Measurements from ENCODE around the gene LRP8.

Gene LRP8

GRCh38 chr1:53334312-53334711 lies 6.4 kb upstream of the LRP8 start:
- TF ChIP-seq EZH2phosphoT487 (IDR thresholded peaks at IDR 0.05; ENCODE audit: borderline replicate concordance), result no peak
- TF ChIP-seq CTCF (conservative IDR thresholded peaks at IDR 0.05; ENCODE audit: low read length), result no peak
- Histone ChIP-seq H3K79me2 (ENCODE audit: insufficient read depth, low read length) (no peaks in the 10 kb centered on the region), H3K9ac (ENCODE audit: low read depth, low read length, poor library complexity, severe bottlenecking) (no peak overlapping the region), H3K4me3 (ENCODE audit: low read length, poor library complexity, severe bottlenecking) (no peak overlapping the region), H4K20me1 (ENCODE audit: insufficient read depth, low read length, poor library complexity, severe bottlenecking) (no peaks in the 10 kb centered on the region), H3K9me2 (replicated peaks; ENCODE audit: low read depth, low read length) (no peaks in the 10 kb centered on the region), H3K9me3 (ENCODE audit: insufficient read depth, low read depth, low read length) (no peaks in the 10 kb centered on the region), H3F3A (ENCODE audit: low read depth) (no peaks in the 10 kb centered on the region), H2AFZ (ENCODE audit: low read length) (no peak overlapping the region), H3K36me3 (ENCODE audit: insufficient read depth, low read length) (no peaks in the 10 kb centered on the region), H3K4me1 (ENCODE audit: insufficient read depth, low read length, poor library complexity, severe bottlenecking) (no peaks in the 10 kb centered on the region), H3K4me2 (ENCODE audit: low read depth, low read length, poor library complexity, severe bottlenecking) (no peak overlapping the region), H3K27me3 (ENCODE audit: insufficient read depth, low read length, poor library complexity, severe bottlenecking) (no peaks in the 10 kb centered on the region)

- no peak for TF ChIP-seq EZH2phosphoT487 (IDR thresholded peaks at IDR 0.05; ENCODE audit: borderline replicate concordance)
- no peak for TF ChIP-seq CTCF (conservative IDR thresholded peaks at IDR 0.05; ENCODE audit: low read length)
- H3K4me2 ChIP-seq (ENCODE audit: low read depth, low read length, poor library complexity, severe bottlenecking), result no peak overlapping the region
Observed at GRCh38 chr1:53332833-53333232, 5.0 kb upstream of the LRP8 start.

GRCh38 chr1:53332186-53332564 lies 4.3 kb upstream of the LRP8 start:
- no peaks in the 10 kb centered on the region for H3K9me2 ChIP-seq (replicated peaks; ENCODE audit: low read depth, low read length)
- H3K4me2 ChIP-seq (ENCODE audit: low read depth, low read length, poor library complexity, severe bottlenecking), result no peak overlapping the region
- H2AFZ ChIP-seq (ENCODE audit: low read length), result no peak overlapping the region
- no peaks in the 10 kb centered on the region for H4K20me1 ChIP-seq (ENCODE audit: insufficient read depth, low read length, poor library complexity, severe bottlenecking)
- no peaks in the 10 kb centered on the region for H3F3A ChIP-seq (ENCODE audit: low read depth)
- H3K9ac ChIP-seq (ENCODE audit: low read depth, low read length, poor library complexity, severe bottlenecking), result no peak overlapping the region
- H3K79me2 ChIP-seq (ENCODE audit: insufficient read depth, low read length), result peaks cover 4% of the 10 kb centered on the region
- no peak overlapping the region for H3K4me3 ChIP-seq (ENCODE audit: low read length, poor library complexity, severe bottlenecking)
- peaks cover under 1% of the 10 kb centered on the region for H3K4me1 ChIP-seq (ENCODE audit: insufficient read depth, low read length, poor library complexity, severe bottlenecking)
- H3K27me3 ChIP-seq (ENCODE audit: insufficient read depth, low read length, poor library complexity, severe bottlenecking), result no peaks in the 10 kb centered on the region
- TF ChIP-seq EZH2phosphoT487 (IDR thresholded peaks at IDR 0.05; ENCODE audit: borderline replicate concordance) (no peak), CTCF (conservative IDR thresholded peaks at IDR 0.05; ENCODE audit: low read length) (no peak)
- no peaks in the 10 kb centered on the region for H3K9me3 ChIP-seq (ENCODE audit: insufficient read depth, low read depth, low read length)
- H3K36me3 ChIP-seq (ENCODE audit: insufficient read depth, low read length), result no peaks in the 10 kb centered on the region

More at GRCh38 chr1:53332833-53333232, 5.0 kb upstream of the LRP8 start:
- Histone ChIP-seq H2AFZ (ENCODE audit: low read length) (no peak overlapping the region), H3K9ac (ENCODE audit: low read depth, low read length, poor library complexity, severe bottlenecking) (no peak overlapping the region), H4K20me1 (ENCODE audit: insufficient read depth, low read length, poor library complexity, severe bottlenecking) (no peaks in the 10 kb centered on the region), H3K79me2 (ENCODE audit: insufficient read depth, low read length) (no peaks in the 10 kb centered on the region), H3K4me3 (ENCODE audit: low read length, poor library complexity, severe bottlenecking) (no peak overlapping the region), H3K4me1 (ENCODE audit: insufficient read depth, low read length, poor library complexity, severe bottlenecking) (no peaks in the 10 kb centered on the region), H3K9me2 (replicated peaks; ENCODE audit: low read depth, low read length) (no peaks in the 10 kb centered on the region), H3K27me3 (ENCODE audit: insufficient read depth, low read length, poor library complexity, severe bottlenecking) (no peaks in the 10 kb centered on the region), H3K36me3 (ENCODE audit: insufficient read depth, low read length) (no peaks in the 10 kb centered on the region), H3K9me3 (ENCODE audit: insufficient read depth, low read depth, low read length) (no peaks in the 10 kb centered on the region), H3F3A (ENCODE audit: low read depth) (no peaks in the 10 kb centered on the region)
